Raji (cell line): ENCODE data around the gene NUP93.

Experiments used
- POLR2A ChIP-seq: IDR thresholded peaks from 2 replicates; pipeline ENCODE4 v1.6.1; 2011; ENCODE audit warnings: low read depth, low read length, control low read depth; ENCODE audit not compliant: insufficient read depth

Gene NUP93

DNA sequence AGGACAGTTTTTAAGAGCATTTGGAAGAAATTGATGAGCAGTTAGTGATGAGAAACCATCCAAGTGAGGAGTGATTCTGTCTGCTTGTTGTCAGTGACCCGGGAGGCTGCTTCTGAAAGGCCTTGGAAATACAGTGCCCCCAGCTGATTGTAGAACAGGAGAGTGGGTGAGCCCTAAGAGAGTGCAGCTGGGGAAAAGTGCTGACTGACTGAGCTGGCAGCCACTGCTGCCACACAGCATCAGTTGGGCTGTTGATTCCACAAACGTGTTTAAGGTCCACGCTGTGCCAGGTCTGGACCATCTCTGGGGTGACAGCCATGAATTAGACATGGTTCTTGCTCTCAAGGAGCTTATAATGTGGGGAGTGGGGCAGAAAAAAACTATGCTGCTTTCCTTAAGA, 18.9 kb downstream of the NUP93 start:
- no peak for TF ChIP-seq POLR2A

DNA sequence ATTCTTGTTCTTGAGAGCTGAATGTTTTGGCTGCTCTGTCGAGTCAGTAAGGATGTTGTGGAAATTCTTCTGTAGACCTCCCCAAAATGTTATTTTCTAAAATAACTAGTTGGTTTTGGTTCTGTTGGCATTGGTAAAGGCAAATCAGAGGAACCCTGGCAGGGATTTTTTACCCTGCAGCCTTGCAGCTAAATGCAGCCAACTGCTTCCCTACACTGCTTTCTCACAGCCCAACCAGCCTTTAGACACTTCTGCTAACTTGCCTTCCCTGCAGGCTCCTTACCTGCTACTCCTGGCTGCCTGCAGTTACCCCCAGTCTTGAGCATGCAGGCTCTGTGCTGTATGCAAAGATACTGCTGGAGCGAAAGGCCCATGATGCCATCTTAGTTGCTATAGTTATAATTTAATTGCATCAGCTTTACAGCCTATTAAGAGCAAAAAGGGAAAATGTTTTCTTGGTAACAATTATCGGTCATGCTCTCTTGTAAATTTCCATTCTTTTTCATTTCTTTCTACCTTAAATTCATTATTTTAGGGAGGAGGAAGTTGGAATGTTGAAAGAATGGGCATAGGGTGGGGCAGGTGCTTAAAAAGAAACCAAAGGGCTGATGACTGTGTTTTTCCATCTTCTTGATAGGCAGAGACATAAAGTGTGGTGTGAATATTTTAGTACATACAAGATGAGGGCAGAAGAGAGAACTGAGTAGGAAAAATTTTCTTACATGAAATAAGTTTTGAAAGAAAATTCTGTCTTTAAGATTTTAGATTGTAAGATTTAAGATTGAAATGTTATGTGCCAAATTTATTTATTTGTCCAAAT, 20.0 kb downstream of the NUP93 start:
- TF ChIP-seq POLR2A, result no peak

DNA sequence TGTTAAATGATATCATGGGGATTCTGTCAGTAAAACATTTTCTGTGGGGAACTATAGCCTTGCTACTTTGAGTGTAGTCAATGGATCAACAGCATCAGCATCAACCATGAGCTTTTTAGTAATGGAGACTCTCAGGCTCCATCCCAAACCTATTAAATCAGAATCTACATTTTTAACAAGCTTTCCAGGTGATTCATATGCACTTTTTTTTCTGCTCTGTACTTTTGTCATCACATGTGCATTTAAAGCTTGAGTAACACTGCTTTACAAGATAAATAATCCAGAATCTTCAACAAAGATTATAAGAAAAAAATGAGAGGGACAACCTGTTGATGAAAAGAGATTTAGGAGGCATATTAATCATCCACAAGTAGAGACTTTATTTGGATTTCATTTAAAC, 23.5 kb downstream of the NUP93 start:
- TF ChIP-seq POLR2A, result no peak

- TF ChIP-seq POLR2A, result no peak
These were observed 25.1 kb downstream of the NUP93 start for GRCh38 chr16:56755038-56755437.

GRCh38 chr16:56758432-56758831, 28.5 kb downstream of the NUP93 start:
- no peak for TF ChIP-seq POLR2A

GRCh38 chr16:56758930-56759329, 29.0 kb downstream of the NUP93 start:
- no peak for TF ChIP-seq POLR2A

DNA sequence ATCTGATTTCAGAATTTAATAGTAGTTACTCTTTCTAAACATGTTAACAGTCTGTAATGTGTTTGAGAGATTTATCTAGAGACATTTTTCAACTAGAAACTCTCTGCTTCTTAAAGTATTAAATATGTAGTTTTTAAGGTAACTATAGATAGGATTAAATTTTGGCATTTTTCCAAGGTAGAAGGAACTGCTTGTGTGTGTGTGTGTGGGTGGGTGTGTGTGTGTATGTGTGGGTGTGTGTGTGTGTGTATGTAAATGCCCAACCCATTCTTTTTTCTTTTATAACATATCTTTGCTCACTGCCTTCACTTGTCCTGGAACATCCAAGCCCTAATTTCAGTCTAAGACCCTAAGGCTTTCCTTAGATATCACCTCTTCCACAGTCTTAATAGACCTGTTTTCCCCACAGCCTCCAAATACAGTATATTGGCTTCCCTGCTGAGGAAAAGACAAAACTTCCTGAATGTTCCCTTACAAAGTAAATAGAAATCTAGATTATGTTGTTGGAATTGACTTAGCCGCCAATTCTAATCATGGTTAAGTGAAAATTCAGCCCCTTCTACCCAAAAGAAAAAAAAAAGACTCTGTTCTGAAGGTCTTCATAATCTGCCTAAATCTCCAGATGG, 33.5 kb downstream of the NUP93 start:
- TF ChIP-seq POLR2A, result no peak

- TF ChIP-seq POLR2A, result no peak
These were observed 34.9 kb downstream of the NUP93 start for GRCh38 chr16:56764835-56765234.

GRCh38 chr16:56765949-56766348, 36.0 kb downstream of the NUP93 start:
- TF ChIP-seq POLR2A, result no peak

DNA sequence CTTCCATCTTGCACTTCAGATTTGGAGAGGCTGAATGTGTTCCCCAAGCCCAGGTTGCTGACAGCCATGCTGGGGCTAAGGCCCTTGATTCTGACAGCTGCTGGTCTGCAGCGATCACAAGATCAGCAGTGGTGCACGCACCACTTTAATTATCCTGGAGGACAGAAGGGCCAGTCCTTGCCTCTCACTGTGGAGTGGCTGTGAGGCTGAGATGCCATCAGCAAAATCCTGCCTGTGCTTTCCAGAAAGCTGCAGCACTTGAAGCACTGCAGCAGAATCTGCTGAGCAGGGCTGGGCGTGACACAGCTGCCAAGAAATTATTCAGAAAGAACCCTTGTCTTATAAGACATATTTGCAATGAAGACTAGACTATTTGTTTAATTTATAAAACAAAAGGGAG, 37.1 kb downstream of the NUP93 start:
- TF ChIP-seq POLR2A, result no peak

- TF ChIP-seq POLR2A, result no peak
These were observed 39.7 kb downstream of the NUP93 start for GRCh38 chr16:56769677-56770076.

DNA sequence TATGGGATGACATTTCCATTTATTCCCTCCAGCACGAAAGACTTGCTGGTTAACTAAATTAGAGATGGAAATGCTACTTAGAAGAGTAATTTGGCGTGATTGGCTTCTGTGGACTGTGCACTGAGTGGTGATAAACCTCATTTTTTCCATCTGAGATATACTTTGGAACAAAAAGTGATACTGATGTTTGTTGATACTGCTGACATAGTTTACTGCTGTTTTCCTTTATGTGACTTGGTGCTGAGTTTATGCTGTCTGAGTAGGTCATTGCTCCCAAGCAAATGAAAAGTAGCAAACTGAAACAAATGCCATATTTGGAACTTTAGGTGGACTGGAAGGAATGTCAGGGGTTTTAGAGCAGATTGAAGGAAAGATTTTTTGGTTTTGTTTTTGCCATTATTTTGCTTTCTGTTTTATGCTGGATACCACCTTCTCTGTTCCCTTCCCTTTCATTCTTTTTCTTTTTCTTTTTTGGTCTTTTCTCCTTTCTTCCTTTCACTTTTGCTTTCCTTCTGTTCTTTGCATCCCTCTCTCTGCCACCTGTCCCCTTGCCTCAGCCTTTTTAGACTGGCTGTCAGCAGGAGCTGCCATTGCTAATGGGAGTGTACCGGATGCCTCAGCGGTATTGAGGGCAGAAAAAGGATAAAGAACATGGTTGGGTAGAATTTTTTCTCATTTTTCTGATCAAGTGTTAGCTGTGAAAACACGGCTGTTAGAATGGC, 41.8 kb downstream of the NUP93 start:
- TF ChIP-seq POLR2A, result no peak

DNA sequence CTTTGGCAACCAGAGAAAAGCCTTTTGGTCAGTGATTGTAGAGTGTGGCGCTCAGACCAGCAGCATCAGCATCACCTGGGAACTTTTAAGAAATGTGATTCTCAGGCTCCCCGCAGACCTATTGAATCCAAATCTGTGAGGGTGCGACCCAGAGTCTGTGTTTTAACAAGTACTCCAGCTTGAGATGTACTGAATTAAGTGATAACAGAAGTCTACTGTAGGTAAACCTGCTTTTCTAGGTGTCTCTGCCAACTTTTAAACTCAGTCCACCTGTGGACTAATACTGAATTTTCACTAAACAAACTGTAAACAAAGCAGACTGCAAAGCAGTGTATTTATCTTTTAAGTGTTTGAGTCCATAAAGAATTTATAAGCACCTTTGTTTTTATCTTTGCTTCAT, 43.6 kb downstream of the NUP93 start:
- no peak for TF ChIP-seq POLR2A

DNA sequence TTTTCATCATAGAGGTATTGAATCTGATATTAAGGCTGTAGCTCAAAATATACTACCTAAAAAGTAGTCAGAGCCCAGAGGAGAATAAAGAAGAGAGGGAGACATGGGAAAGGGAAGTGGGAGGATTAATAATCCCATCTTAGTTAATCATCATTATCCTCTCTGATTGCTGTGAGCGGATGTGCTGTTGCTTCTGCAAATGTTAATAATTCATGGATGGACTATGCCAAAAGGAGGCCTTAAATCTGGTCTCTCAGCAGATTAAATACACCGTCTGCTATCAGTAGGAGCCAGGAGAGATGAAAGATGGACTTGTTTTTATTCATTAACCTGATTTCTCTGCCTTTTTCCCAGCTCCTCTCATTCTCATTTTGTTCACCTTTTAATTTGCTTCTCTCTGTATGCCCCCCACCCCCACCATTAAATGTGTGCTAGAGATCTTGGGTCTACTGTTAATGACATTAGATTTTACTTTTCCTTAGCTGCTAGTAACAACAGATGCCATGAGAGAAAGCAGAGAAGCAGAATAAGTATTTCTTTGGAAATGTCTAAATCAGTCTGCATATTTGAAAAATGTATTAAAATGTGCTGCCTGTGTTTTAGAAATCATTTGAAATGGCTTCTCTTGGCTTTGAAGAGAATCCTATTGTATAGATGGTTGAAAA, 44.2 kb downstream of the NUP93 start:
- no peak for TF ChIP-seq POLR2A

DNA sequence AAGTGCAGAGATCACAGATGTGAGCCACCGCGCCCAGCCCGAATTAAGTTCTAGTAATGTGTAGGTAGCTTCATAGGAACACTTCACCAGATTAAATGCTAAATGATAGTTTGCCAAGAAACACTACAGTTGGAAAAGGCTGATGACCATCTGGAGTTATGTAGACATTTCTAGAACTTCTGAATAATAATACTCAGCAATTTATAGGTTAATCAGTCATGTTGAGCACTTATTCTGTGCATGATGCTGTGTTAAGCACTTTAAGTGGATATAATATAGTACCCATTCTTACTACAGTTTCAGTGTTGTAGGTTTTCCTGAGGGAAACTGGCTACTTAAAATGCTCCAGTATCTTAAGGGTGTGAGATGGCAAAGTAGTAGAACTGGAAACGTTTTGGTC, 45.2 kb downstream of the NUP93 start:
- no peak for TF ChIP-seq POLR2A
